Cardiac fibroblast (primary cell): ENCODE data around the gene NCOA3.
A peak's percentile ranks its signal among the peaks of the same experiment; 100 is the strongest.
"Not testable (repeated sequence)": the region's sequence is repeated elsewhere in the genome, so short reads cannot be mapped to it uniquely, and the experiment has no call there.

Experiments used
- DNase-seq, 2 donors: peaks; one replicate each; pipeline versions ENCODE4 v3.0.0 to v3.0.0-alpha.2; 2010; ENCODE audit warnings: low read depth in 2 of 2
- H3K4me3 ChIP-seq, 2 donors: replicated peaks in 1 of 2; 1 replicate in 1 of 2; 2 replicates in 1 of 2; pipeline ENCODE4 v1.5.1; 2011; ENCODE audit warnings: low read depth in 2 of 2, low read length in 2 of 2, mild to moderate bottlenecking in 2 of 2, moderate library complexity in 1 of 2
- TF ChIP-seq, protein P1 (sequence below): IDR thresholded peaks from one replicate; pipeline ENCODE4 v1.5.1; 2011; ENCODE audit warnings: low read depth, mild to moderate bottlenecking, low read length, inconsistent platforms

NCOA3 gene

GRCh38 chr20:47493175-47493962, 8.3 kb upstream of the NCOA3 start:
- peak overlapping the region in 1 of 2 donors; percentile 16 for H3K4me3 ChIP-seq
- peak; percentile 76 to 94 for DNase-seq
- TF ChIP-seq, protein P1, sequence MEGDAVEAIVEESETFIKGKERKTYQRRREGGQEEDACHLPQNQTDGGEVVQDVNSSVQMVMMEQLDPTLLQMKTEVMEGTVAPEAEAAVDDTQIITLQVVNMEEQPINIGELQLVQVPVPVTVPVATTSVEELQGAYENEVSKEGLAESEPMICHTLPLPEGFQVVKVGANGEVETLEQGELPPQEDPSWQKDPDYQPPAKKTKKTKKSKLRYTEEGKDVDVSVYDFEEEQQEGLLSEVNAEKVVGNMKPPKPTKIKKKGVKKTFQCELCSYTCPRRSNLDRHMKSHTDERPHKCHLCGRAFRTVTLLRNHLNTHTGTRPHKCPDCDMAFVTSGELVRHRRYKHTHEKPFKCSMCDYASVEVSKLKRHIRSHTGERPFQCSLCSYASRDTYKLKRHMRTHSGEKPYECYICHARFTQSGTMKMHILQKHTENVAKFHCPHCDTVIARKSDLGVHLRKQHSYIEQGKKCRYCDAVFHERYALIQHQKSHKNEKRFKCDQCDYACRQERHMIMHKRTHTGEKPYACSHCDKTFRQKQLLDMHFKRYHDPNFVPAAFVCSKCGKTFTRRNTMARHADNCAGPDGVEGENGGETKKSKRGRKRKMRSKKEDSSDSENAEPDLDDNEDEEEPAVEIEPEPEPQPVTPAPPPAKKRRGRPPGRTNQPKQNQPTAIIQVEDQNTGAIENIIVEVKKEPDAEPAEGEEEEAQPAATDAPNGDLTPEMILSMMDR, result no peak

DNA sequence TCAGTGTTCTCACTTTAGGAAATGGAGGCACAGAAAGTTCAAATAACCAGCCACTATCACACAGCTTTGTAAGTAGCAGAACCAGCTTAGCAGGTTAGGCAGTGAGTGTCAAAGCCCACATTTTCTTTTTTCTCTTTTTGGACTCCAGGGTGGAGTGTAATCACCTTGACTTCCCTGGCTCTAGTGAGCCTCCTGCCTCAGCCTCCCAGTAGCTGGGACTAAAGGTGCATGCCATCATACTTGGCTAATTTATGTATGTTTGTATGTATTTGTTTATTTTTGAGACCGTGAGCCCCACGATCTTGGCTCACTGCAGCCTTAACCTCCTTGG, 7.8 kb upstream of the NCOA3 start:
- no peak overlapping the region for H3K4me3 ChIP-seq
- no peak for DNase-seq
- TF ChIP-seq, protein P1, result no peak

DNA sequence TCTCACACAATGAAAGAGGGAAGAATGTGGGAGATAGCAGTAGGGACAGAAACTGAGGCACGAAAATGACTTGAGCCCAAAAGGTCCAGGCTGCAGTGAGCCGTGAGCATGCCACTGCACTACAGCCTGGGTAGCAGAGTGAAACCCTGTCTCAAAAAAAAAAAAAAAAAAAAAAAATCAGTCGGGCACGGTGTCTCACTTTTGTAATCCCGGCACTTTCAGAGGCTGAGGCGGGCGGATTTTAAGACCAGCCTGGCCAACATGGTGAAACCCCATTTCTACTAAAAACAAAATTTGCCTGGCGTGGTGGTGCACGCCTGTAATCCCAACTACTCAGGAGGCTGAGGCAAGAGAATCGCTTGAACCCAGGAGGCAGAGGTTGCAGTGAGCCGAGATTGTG, 7.1 kb upstream of the NCOA3 start:
- H3K4me3 ChIP-seq, DNase-seq: not testable (repeated sequence)

DNA sequence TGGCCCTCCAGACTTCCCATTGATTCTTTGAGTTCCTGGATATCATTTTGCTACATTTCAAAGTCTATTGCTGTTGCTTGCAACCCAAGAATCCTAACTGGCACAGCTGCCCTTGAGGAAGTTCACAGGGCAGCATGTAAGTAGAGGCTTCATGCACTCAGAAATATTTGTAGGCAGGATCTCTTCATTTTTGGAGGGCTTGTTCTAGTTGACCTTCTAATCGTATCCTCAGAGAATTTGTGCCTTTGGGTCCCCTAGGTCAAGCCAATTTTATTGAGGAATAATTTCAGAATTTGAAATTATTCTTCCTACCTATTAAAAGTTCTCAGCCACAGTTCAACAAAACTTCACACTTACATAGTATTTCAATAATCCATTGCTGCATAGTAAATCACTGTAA, 5.6 kb upstream of the NCOA3 start:
- no peak overlapping the region for H3K4me3 ChIP-seq
- no peak for DNase-seq
- TF ChIP-seq, protein P1, result no peak

DNA sequence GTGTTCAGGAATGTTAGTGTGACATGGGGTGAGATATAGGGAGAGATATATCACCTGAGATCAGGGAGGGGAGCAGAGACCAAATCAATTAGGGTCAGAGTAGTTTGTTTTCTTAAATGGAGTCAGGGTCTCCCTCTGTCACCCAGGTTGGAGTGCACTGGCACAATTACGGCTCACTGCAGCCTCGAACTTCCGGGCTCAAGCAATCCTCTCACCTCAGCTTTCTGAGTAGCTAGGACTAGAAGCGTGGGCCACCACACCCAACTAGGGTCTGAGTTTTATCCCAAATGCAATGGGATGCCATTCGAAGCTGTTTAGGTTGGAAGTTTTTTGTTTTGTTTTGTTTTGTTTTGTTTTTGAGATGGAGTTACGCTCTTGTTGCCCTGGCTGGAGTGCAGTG, 3.1 kb upstream of the NCOA3 start:
- no peak for DNase-seq
- TF ChIP-seq, protein P1, result no peak
- no peak overlapping the region for H3K4me3 ChIP-seq

GRCh38 chr20:47499053-47499452, 2.6 kb upstream of the NCOA3 start:
- TF ChIP-seq, protein P1, result no peak
- DNase-seq, result no peak
- no peak overlapping the region for H3K4me3 ChIP-seq

- not testable (repeated sequence) for DNase-seq, H3K4me3 ChIP-seq
Measured at GRCh38 chr20:47500082-47500481, 1.6 kb upstream of the NCOA3 start.

GRCh38 chr20:47500554-47500953, 1.1 kb upstream of the NCOA3 start:
- DNase-seq, result no peak
- H3K4me3 ChIP-seq, result no peak overlapping the region
- TF ChIP-seq, protein P1, result no peak
